HepG2 (cell line): Measurements from ENCODE around the gene ARIH1. TPM values are rescaled to one million over a fixed set of nuclear protein-coding genes. Genes with fewer than 3 reads are reported as not detected.

ENCODE experiments used
- ELF4 ChIP-seq: sonication (generic); formaldehyde crosslinking; IDR thresholded peaks from 2 replicates; pipeline ENCODE4 v1.5.0; 2020; ENCODE audit warnings: missing genetic modification reagents, mild to moderate bottlenecking, moderate library complexity, borderline replicate concordance
- HMG20A ChIP-seq: IDR thresholded peaks from 2 replicates; pipeline ENCODE4 v1.6.1; 2016; ENCODE audit warnings: borderline replicate concordance
- MED8 ChIP-seq: sonication (generic); formaldehyde crosslinking; IDR thresholded peaks from 2 replicates; pipeline ENCODE4 v1.8.1; 2023; ENCODE audit warnings: mild to moderate bottlenecking, missing genetic modification reagents; ENCODE audit not compliant: insufficient replicate concordance
- RORA ChIP-seq: sonication (generic); formaldehyde crosslinking; IDR thresholded peaks from 2 replicates; pipeline ENCODE4 v1.5.0; 2020; ENCODE audit warnings: mild to moderate bottlenecking, missing genetic modification reagents, moderate library complexity
- SKIL ChIP-seq: sonication (generic); formaldehyde crosslinking; IDR thresholded peaks from 2 replicates; pipeline ENCODE4 v1.8.0; 2022; ENCODE audit warnings: missing genetic modification reagents, mild to moderate bottlenecking, moderate library complexity, borderline replicate concordance
- WIZ ChIP-seq: sonication (generic); formaldehyde crosslinking; IDR thresholded peaks from 2 replicates; pipeline ENCODE4 v1.5.1; 2020; ENCODE audit warnings: mild to moderate bottlenecking, missing genetic modification reagents
- ZBTB4 ChIP-seq: sonication (generic); formaldehyde crosslinking; IDR thresholded peaks from 2 replicates; pipeline ENCODE4 v1.4.0; 2020; ENCODE audit warnings: missing genetic modification reagents, mild to moderate bottlenecking, borderline replicate concordance
- ZBTB46 ChIP-seq: sonication (generic); formaldehyde crosslinking; IDR thresholded peaks from 2 replicates; pipeline ENCODE4 v1.4.0; 2020; ENCODE audit warnings: mild to moderate bottlenecking, missing genetic modification reagents, borderline replicate concordance
- ZHX1 ChIP-seq: sonication (generic); formaldehyde crosslinking; IDR thresholded peaks from 2 replicates; pipeline ENCODE4 v1.8.1; 2022; ENCODE audit warnings: low read depth, mild to moderate bottlenecking, missing genetic modification reagents
- ZIK1 ChIP-seq: sonication (generic); formaldehyde crosslinking; IDR thresholded peaks from 2 replicates; pipeline ENCODE4 v1.5.0; 2020; ENCODE audit warnings: mild to moderate bottlenecking, low read depth, missing genetic modification reagents, borderline replicate concordance
- ZNF431 ChIP-seq: sonication (generic); formaldehyde crosslinking; IDR thresholded peaks from 2 replicates; pipeline ENCODE4 v1.9.0; 2022; ENCODE audit warnings: missing genetic modification reagents, low read depth, mild to moderate bottlenecking, borderline replicate concordance
- ZNF605 ChIP-seq: sonication (generic); formaldehyde crosslinking; IDR thresholded peaks from 2 replicates; pipeline ENCODE4 v1.8.0; 2022; ENCODE audit warnings: mild to moderate bottlenecking, missing genetic modification reagents
- ZNF616 ChIP-seq: sonication (generic); formaldehyde crosslinking; IDR thresholded peaks from 2 replicates; pipeline ENCODE4 v1.5.0; 2020; ENCODE audit warnings: low read depth, mild to moderate bottlenecking, missing genetic modification reagents
- polyA plus RNA-seq, 8 experiments: library from polyadenylated mRNA; depleted of rRNA in 3 of 8; stranded (reverse) in 7 of 8; unstranded in 1 of 8; fragments of >200 nt; fragmentation: Illumina TruSeq in 4 of 8; extraction: Trizol in 4 of 8; gene quantifications; 2 replicates each; pipeline versions ENCODE4 v1.2.1 to v1.2.3, GENCODE V29; 2011 to 2016; ENCODE audit warnings: low read depth in 4 of 8, missing spikeins in 1 of 8, mixed read lengths in 1 of 8; ENCODE audit not compliant: insufficient read depth in 1 of 8
- total RNA-seq, 5 experiments: library from RNA; depleted of rRNA; stranded (reverse); fragments of >200 nt; fragmentation: Illumina TruSeq; extraction: Trizol; gene quantifications; 2 replicates each; pipeline ENCODE4 v1.2.3, GENCODE V29; 2016; ENCODE audit warnings: low read depth in 1 of 5
- TF ChIP-seq, protein P1 (sequence below): IDR thresholded peaks from 2 replicates; pipeline ENCODE4 v1.6.1; 2016; ENCODE audit warnings: missing biosample characterization, missing genetic modification reagents, low read depth

Gene ARIH1
- total and polyA plus RNA-seq, 2 of the 13 experiments (the other 11 are each of a cell fraction or from before 2014, with no cell fraction given), result 38.8 to 59.8 TPM

DNA sequence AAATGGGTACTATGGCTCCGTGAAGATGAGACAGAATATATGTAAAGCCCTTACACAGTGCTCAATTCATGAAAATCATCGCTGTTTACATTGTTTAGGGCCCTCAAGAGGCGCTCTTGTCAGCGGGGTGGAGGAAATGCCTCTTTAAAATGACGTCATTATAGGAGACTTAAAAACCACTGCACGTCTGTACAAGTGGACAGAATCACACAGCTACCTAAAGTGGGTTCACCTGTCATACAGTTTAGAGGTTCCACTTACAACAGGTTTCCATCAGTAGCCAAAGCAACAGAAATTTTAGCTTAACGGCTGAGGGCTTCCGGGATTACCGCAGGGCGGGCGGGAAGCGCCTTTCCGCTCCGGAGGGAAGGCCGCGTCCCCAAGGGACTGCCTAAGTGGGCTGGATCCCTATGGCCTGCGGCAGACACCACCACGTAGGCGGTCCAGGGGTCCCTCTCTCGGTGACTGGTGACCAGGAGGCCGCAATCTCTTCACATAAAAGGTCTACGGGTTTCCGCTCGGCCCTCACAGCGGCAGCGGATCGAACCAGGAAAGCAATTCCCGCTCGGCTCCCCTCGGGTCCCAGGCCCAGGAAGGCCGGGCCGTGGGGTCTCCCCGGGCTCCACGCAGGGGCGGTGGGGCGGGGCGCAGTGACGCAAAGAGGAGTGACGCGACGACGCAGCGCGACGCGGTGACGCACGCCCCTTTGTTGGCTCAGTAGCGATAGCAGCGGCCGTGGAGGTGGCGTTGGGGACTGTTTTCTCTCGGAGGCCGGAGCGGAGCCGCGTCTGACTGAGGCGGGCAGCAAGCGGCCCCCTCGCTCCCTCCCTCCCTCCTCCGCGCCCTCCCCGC lies at the start of gene ARIH1 (continued):
- TF ChIP-seq MED8 (CRISPR knock-in tag) (peak; percentile 77), WIZ (CRISPR knock-in tag) (no peak; the same call in 1 of the 2 replicates), ZIK1 (CRISPR knock-in tag) (peak; percentile 28; the same call in 1 of the 2 replicates), ZNF605 (peak; percentile 99), ZHX1 (CRISPR knock-in tag) (peak; percentile 91), ZBTB46 (CRISPR knock-in tag) (no peak), HMG20A (CRISPR knock-in tag) (no peak; the same call in 1 of the 2 replicates), ZNF431 (peak; percentile 84), SKIL (no peak; the same call in 1 of the 2 replicates), ZBTB4 (peak; percentile 67; the same call in 1 of the 2 replicates), ZNF616 (no peak), ELF4 (CRISPR knock-in tag) (peak; percentile 75; the same call in 1 of the 2 replicates), RORA (0 out of 2 replicates have a peak, but pooled peaks have one; percentile 38)
- TF ChIP-seq, protein P1, sequence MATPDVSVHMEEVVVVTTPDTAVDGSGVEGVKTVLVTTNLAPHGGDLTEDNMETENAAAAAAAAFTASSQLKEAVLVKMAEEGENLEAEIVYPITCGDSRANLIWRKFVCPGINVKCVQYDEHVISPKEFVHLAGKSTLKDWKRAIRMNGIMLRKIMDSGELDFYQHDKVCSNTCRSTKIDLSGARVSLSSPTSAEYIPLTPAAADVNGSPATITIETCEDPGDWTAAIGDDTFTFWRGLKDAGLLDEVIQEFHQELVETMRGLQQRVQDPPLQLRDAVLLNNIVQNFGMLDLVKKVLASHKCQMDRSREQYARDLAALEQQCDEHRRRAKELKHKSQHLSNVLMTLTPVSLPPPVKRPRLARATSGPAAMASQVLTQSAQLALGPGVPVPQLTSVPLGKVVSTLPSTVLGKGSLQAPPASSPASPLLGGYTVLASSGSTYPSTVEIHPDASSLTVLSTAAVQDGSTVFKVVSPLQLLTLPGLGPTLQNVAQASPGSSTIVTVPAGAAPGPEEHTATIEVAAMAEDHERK, result peak; percentile 98
